ENCODE data around the gene EFCAB6.

The EFCAB6 gene

DNA sequence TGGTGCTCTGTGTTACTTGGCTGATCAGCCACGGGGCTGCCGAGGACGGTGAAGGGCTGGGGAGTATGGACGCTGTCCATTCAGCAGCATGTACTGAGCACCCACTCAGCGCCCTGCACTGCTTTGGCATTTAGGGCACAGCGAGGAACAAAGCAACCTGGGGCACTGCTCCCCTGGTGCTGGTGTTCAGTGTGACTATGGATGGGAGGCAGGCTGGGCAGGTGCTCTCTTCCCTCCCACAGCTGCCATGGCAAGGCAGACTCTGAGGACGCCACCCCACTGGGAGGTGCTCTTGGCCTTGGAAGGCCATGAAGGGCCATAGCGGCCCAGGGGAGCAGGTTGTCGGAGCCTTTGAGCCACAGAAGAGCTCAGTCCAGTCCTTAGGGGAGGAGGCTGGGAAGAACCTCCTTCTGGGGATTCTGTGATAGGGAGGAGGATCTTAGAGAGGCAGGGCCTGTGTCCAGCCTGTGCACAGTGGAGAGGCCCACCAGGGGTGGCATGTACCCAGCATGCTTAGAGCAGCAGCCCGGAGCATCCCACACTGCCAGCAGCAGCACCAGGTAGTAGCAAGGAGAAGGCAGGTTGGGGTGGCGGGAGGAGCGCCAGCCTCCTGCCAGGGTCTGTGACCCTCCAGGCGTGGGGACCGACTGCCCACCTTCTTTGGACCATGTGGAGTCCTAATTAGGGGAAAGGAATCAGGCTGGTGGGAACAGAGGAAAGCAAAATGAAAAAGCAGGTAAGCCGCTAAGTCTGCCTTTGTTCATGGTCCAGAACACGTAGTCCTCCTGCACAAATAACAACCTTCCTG is 258.4 kb downstream of the EFCAB6 start:
- no peak overlapping the region for H3K27ac ChIP-seq (ENCODE audit: low read depth, low read length)
- TF ChIP-seq EZH2phosphoT487 (IDR thresholded peaks at IDR 0.05; ENCODE audit: borderline replicate concordance, low read length): no peak
- TF ChIP-seq CTCF (IDR thresholded peaks at IDR 0.05; ENCODE audit: low read depth, low read length, poor library complexity, severe bottlenecking): no peak
- no peaks in the 10 kb centered on the region for H3K9me2 ChIP-seq (replicated peaks; ENCODE audit: control insufficient read depth, low read length)
- H3K27me3 ChIP-seq (ENCODE audit: control insufficient read depth, low read length): no peaks in the 10 kb centered on the region
- H3K36me3 ChIP-seq (ENCODE audit: control insufficient read depth, low read length): no peaks in the 10 kb centered on the region
- H3K9me3 ChIP-seq (ENCODE audit: control insufficient read depth, insufficient read depth, low read length): no peaks in the 10 kb centered on the region
- H3F3A ChIP-seq (ENCODE audit: control insufficient read depth, insufficient read depth): no peaks in the 10 kb centered on the region
- H3K79me2 ChIP-seq (ENCODE audit: control insufficient read depth, low read length): no peaks in the 10 kb centered on the region
- no peak overlapping the region for H3K4me2 ChIP-seq (ENCODE audit: low read length)
- no peaks in the 10 kb centered on the region for H3K4me1 ChIP-seq (ENCODE audit: control insufficient read depth, low read length)
- no peak overlapping the region for H3K4me3 ChIP-seq (ENCODE audit: low read length)
- no peaks in the 10 kb centered on the region for H4K20me1 ChIP-seq (ENCODE audit: control insufficient read depth, insufficient read depth, low read depth, low read length)

- H3K4me2 ChIP-seq (ENCODE audit: low read length): no peak overlapping the region
- no peaks in the 10 kb centered on the region for H4K20me1 ChIP-seq (ENCODE audit: control insufficient read depth, insufficient read depth, low read depth, low read length)
- no peaks in the 10 kb centered on the region for H3K9me2 ChIP-seq (replicated peaks; ENCODE audit: control insufficient read depth, low read length)
- H3K27ac ChIP-seq (ENCODE audit: low read depth, low read length): no peak overlapping the region
- TF ChIP-seq CTCF (IDR thresholded peaks at IDR 0.05; ENCODE audit: low read depth, low read length, poor library complexity, severe bottlenecking) (no peak), EZH2phosphoT487 (IDR thresholded peaks at IDR 0.05; ENCODE audit: borderline replicate concordance, low read length) (no peak)
- no peak overlapping the region for H3K4me3 ChIP-seq (ENCODE audit: low read length)
- H3K4me1 ChIP-seq (ENCODE audit: control insufficient read depth, low read length): no peaks in the 10 kb centered on the region
- no peaks in the 10 kb centered on the region for H3K27me3 ChIP-seq (ENCODE audit: control insufficient read depth, low read length)
- no peaks in the 10 kb centered on the region for H3K36me3 ChIP-seq (ENCODE audit: control insufficient read depth, low read length)
- no peaks in the 10 kb centered on the region for H3K79me2 ChIP-seq (ENCODE audit: control insufficient read depth, low read length)
- H3F3A ChIP-seq (ENCODE audit: control insufficient read depth, insufficient read depth): no peaks in the 10 kb centered on the region
- no peaks in the 10 kb centered on the region for H3K9me3 ChIP-seq (ENCODE audit: control insufficient read depth, insufficient read depth, low read length)
Observed at GRCh38 chr22:43550672-43551071, 261.4 kb downstream of the EFCAB6 start.

DNA sequence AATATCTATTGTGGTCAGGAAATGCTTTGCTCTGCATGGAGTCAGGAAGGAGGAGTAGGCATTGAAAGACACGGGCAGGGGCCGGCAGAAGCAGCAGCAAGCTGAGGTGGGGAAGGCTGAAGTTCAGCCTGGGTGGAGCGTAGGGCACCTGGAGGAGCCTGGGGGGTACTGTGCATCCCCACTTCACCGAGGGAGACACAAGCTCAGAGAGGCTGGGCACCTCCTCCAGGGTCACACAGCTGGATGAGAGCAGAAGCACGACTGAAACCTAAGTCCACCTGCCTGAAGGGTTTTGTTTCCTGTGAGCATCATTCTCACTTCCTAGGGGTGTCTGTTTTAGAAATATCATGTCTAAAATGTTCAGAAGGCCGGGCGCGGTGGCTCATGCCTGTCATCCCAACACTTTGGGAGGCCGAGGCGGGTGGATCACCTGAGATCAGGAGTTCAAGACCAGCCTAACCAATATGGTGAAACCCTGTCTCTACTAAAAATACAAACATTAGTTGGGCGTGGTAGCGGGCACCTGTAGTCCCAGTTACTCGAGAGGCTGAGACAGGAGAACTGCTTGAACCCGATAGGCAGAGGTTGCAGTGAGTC is 262.0 kb downstream of the EFCAB6 start:
- Histone ChIP-seq H3K9me3 (ENCODE audit: control insufficient read depth, insufficient read depth, low read length) (no peaks in the 10 kb centered on the region), H3K4me1 (ENCODE audit: control insufficient read depth, low read length) (no peaks in the 10 kb centered on the region), H4K20me1 (ENCODE audit: control insufficient read depth, insufficient read depth, low read depth, low read length) (no peaks in the 10 kb centered on the region), H3K27ac (ENCODE audit: low read depth, low read length) (no peak overlapping the region), H3K4me3 (ENCODE audit: low read length) (no peak overlapping the region), H3K27me3 (ENCODE audit: control insufficient read depth, low read length) (no peaks in the 10 kb centered on the region), H3K9me2 (replicated peaks; ENCODE audit: control insufficient read depth, low read length) (no peaks in the 10 kb centered on the region), H3K4me2 (ENCODE audit: low read length) (no peak overlapping the region), H3K79me2 (ENCODE audit: control insufficient read depth, low read length) (no peaks in the 10 kb centered on the region), H3K36me3 (ENCODE audit: control insufficient read depth, low read length) (no peaks in the 10 kb centered on the region), H3F3A (ENCODE audit: control insufficient read depth, insufficient read depth) (no peaks in the 10 kb centered on the region)
- TF ChIP-seq EZH2phosphoT487 (IDR thresholded peaks at IDR 0.05; ENCODE audit: borderline replicate concordance, low read length) (no peak), CTCF (IDR thresholded peaks at IDR 0.05; ENCODE audit: low read depth, low read length, poor library complexity, severe bottlenecking) (no peak)

Data from DOHH2 (cell line).